ENCODE measurements around the gene EPAS1.

GRCh38 chr2:46284796-46285195 lies 12.4 kb upstream of the EPAS1 start:
- TF ChIP-seq CTCF (IDR thresholded peaks at IDR 0.05), result no peak
- no peak for TF ChIP-seq POLR2A (IDR thresholded peaks at IDR 0.05)

Data from testis (tissue), 2 donors.